Rectal smooth muscle tissue (tissue), 1 donor: ENCODE results near the gene AKT3.

Source experiments
- H3K27ac ChIP-seq: one replicate; pipeline ENCODE4 v1.7.0; 2013; ENCODE audit warnings: low read depth, low read length, inconsistent platforms
- H3K27me3 ChIP-seq: one replicate; pipeline ENCODE4 v1.7.0; 2013; ENCODE audit warnings: low read length; ENCODE audit not compliant: control insufficient read depth, insufficient read depth
- H3K36me3 ChIP-seq: one replicate; pipeline ENCODE4 v1.7.0; 2013; ENCODE audit warnings: low read length; ENCODE audit not compliant: control insufficient read depth, insufficient read depth
- H3K4me1 ChIP-seq: one replicate; pipeline ENCODE4 v1.7.0; 2013; ENCODE audit warnings: low read length; ENCODE audit not compliant: control insufficient read depth, insufficient read depth
- H3K4me3 ChIP-seq: one replicate; pipeline ENCODE4 v1.7.0; 2013; ENCODE audit warnings: low read length
- H3K9ac ChIP-seq: one replicate; pipeline ENCODE4 v1.7.0; 2013; ENCODE audit warnings: low read length

AKT3 gene

GRCh38 chr1:243457363-243457982 is 392.6 kb downstream of the AKT3 start:
- H3K27me3 ChIP-seq: no peaks in the 10 kb centered on the region
- H3K27ac ChIP-seq: no peak overlapping the region
- H3K4me3 ChIP-seq: no peak overlapping the region
- H3K4me1 ChIP-seq: no peaks in the 10 kb centered on the region
- H3K9ac ChIP-seq: no peak overlapping the region
- H3K36me3 ChIP-seq: no peaks in the 10 kb centered on the region

DNA sequence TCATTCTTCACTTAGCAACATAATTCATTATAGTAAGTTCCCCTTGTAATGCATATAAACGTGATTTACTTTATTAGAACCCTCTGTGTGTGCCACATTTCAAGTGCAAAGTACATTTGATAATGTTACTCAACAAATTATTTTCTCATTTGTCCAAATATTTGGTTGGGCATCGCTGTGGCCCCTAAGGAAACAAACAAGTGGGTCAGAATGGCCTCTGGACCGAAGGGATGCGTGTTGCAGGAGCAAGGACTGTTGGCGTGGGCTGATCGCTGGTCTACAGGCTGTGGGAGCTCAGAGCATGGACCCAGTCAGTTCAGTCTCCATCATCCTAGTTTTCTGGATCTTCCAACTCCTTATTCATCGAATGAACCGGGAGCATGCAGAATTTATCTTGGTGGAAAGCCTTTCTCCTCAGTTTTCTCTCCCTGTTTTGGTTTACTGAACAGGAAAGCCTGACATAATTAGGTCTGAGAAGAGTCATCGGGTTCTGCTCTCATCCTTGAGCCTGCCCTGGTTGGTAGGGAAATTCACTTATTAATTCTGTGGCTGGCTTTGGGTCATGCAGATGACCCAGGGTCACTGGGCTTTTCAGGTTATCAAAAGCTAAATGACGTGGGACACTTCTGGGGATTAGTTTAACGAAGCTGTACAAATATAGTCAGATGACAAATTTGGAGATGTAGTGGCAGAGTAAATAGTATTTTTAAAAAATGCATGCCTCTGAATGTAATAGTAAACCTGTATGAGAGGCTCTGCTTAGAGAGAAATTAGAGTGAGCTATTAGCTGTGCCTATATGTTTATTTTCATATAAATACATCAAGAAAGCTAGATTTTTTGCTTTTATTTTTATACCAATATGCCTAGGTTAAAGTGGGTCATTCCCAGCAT is 394.0 kb downstream of the AKT3 start:
- Histone ChIP-seq H3K27me3 (no peaks in the 10 kb centered on the region), H3K27ac (no peak overlapping the region), H3K9ac (no peak overlapping the region), H3K4me3 (no peak overlapping the region), H3K4me1 (no peaks in the 10 kb centered on the region), H3K36me3 (no peaks in the 10 kb centered on the region)

- H3K36me3 ChIP-seq: no peaks in the 10 kb centered on the region
- no peaks in the 10 kb centered on the region for H3K4me1 ChIP-seq
- H3K27ac ChIP-seq: no peak overlapping the region
- H3K27me3 ChIP-seq: no peaks in the 10 kb centered on the region
- H3K9ac ChIP-seq: no peak overlapping the region
- no peak overlapping the region for H3K4me3 ChIP-seq
Measured at GRCh38 chr1:243454328-243454997, 395.6 kb downstream of the AKT3 start.

DNA sequence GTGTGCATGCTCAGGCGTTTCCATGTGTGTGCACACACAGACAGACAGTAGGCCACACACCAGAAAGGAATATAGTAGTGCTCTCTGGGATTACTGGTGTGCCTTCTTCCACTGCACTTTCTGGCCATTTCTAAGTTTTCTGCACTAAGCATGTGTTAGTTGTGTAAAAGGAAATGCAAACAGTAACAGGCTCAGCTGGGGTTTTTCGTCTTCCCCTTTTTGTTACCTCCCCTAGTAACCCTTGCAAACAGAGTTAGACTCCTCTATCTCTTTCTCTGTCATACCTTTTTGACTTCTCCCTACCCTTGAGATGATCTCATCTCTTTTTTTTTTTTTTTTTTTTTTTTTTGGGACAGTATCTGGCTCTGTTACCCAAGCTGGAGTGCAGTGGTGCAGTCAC is 398.0 kb downstream of the AKT3 start:
- H3K4me3 ChIP-seq: no peak overlapping the region
- no peaks in the 10 kb centered on the region for H3K27me3 ChIP-seq
- H3K4me1 ChIP-seq: no peaks in the 10 kb centered on the region
- H3K27ac ChIP-seq: no peak overlapping the region
- no peak overlapping the region for H3K9ac ChIP-seq
- peaks cover 4% of the 10 kb centered on the region for H3K36me3 ChIP-seq

- Histone ChIP-seq H3K4me1 (no peaks in the 10 kb centered on the region), H3K36me3 (peaks cover 4% of the 10 kb centered on the region), H3K27ac (no peak overlapping the region), H3K4me3 (no peak overlapping the region), H3K27me3 (no peaks in the 10 kb centered on the region), H3K9ac (no peak overlapping the region)
Measured at GRCh38 chr1:243449373-243449772, 400.7 kb downstream of the AKT3 start.

DNA sequence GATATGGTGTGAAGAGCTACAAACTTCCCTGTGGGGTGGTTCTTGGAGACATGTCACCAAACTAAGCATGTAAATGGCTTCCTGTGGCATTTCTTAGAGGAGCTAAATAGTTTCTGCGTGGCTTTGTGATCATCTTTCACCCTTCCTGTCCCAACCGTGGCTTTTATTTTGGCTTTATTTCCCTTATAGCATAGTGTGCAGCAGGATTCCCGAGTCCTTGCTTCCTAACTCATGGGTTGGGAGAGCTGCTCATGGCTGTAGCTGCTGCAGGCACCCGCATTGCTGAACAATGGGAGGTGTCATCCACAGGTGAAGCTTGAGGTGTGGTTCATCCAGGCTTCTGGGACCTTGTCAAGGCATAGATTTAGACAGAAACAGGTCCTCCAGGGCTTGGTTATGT is 402.2 kb downstream of the AKT3 start:
- no peaks in the 10 kb centered on the region for H3K27me3 ChIP-seq
- H3K27ac ChIP-seq: no peak overlapping the region
- no peak overlapping the region for H3K9ac ChIP-seq
- H3K4me1 ChIP-seq: no peaks in the 10 kb centered on the region
- H3K36me3 ChIP-seq: peaks cover 4% of the 10 kb centered on the region
- H3K4me3 ChIP-seq: no peak overlapping the region

GRCh38 chr1:243447347-243447746 is 402.7 kb downstream of the AKT3 start:
- H3K27ac ChIP-seq: no peak overlapping the region

GRCh38 chr1:243443557-243443956 is 406.5 kb downstream of the AKT3 start:
- no peak overlapping the region for H3K4me3 ChIP-seq
- no peaks in the 10 kb centered on the region for H3K27me3 ChIP-seq
- no peak overlapping the region for H3K9ac ChIP-seq
- H3K36me3 ChIP-seq: peaks cover 4% of the 10 kb centered on the region
- H3K27ac ChIP-seq: no peak overlapping the region
- no peaks in the 10 kb centered on the region for H3K4me1 ChIP-seq

More at GRCh38 chr1:243447347-243447746, 402.7 kb downstream of the AKT3 start:
- peaks cover 4% of the 10 kb centered on the region for H3K36me3 ChIP-seq
- H3K27me3 ChIP-seq: no peaks in the 10 kb centered on the region
- H3K4me1 ChIP-seq: no peaks in the 10 kb centered on the region
- no peak overlapping the region for H3K9ac ChIP-seq
- H3K4me3 ChIP-seq: no peak overlapping the region

DNA sequence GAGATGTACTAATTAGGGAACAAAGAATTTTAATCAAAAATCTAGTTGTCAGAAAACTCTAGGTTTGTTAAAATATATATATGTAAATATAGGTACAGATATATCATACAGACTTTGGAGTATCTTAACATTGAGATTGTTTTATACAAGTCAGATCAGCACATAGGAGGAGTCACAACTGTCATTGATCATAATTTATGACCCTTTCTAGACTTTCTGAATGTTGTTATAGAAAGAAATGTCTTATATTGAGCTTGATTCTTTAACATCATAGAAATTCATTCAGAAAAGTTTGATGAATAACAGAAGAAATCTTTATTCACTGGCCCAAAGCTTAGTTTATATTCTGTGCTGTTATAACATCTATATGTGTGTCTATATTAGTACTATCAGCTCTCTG is 408.4 kb downstream of the AKT3 start:
- no peaks in the 10 kb centered on the region for H3K4me1 ChIP-seq
- no peak overlapping the region for H3K4me3 ChIP-seq
- H3K27ac ChIP-seq: no peak overlapping the region
- H3K36me3 ChIP-seq: no peaks in the 10 kb centered on the region
- H3K9ac ChIP-seq: no peak overlapping the region
- H3K27me3 ChIP-seq: no peaks in the 10 kb centered on the region

DNA sequence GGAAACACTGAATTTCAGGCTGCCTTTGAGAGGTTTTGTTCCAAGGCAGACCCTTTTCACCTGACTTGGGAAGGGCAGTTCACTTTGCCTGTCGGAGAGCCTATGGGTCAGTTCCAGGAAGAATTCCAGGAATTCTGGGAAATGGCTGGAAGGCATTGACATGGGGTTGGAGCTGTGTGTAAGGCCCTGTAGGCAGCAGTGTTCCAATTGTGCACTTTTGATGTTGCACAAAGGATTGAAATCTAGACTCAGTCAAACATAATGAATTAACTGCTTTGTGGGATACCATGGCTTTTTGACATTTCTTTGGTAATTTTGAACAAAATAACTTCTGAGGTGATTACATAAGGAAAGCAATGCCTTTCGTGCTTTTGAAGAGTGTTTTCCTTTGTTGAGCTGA is 409.6 kb downstream of the AKT3 start:
- Histone ChIP-seq H3K27me3 (no peaks in the 10 kb centered on the region), H3K4me1 (no peaks in the 10 kb centered on the region), H3K4me3 (no peak overlapping the region), H3K36me3 (no peaks in the 10 kb centered on the region), H3K9ac (no peak overlapping the region), H3K27ac (no peak overlapping the region)

GRCh38 chr1:243438815-243439214 is 411.2 kb downstream of the AKT3 start:
- H3K4me1 ChIP-seq: no peaks in the 10 kb centered on the region
- H3K9ac ChIP-seq: no peak overlapping the region
- H3K27ac ChIP-seq: no peak overlapping the region
- H3K36me3 ChIP-seq: peaks cover 2% of the 10 kb centered on the region
- H3K4me3 ChIP-seq: no peak overlapping the region
- no peaks in the 10 kb centered on the region for H3K27me3 ChIP-seq
